NCI-H1092 (cell line): ENCODE results near the gene MARK3.

Experiments
- DNase-seq: peaks from one replicate; lab custom pipeline; 2025; lab: John Stamatoyannopoulos, UW

The MARK3 gene

DNA sequence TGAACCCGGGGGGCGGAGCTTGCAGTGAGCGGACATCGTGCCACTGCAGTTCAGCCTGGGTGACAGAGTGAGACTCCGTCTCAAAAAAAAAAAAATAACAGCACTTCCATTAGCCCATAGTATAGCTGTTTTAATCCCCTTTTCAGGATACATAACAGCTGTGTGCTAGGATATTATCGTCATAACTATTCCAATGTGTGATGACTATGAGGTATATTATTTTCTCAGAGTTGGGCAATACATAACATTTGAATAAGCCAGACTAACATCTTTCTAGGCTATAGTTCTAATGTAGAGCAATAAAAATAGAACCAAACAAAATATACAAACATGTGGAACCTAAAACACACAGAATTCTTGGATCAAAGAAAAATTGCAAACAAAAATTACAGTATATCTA lies 57.1 kb downstream of the MARK3 start:
- DNase-seq = no peak

GRCh38 chr14:103443111-103443510 lies 57.9 kb downstream of the MARK3 start:
- no peak for DNase-seq

DNA sequence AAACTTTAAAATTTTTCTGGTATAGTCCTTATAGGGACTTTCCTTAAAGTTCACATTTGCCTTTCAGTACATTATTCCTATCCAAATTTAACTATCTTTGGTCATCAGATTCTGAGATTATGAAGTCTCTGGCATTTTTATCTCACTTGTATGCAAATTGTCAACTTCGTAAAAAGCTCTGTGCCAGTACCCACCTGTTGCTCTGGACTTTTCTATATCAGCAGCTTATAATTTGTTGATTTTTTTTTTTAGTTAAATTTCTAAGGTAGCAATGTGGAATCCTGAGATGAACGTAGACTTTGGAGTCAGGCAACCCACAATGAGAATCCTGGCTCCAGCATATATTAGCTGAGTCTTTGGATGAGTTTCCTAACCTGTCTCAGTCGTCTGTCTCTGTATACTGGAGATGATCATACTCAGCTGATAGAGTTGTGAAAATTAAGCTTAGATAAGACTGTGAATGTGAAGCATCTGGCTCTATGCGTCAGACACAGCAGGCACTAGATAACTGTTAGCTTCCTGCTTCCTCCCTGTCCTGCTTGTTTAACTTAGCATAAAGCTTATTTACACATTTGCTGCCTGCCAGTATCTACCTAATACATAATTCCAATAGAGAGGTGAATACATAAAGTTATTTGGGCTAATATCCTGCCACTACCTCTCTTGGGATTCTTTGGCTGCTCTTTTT lies 59.8 kb downstream of the MARK3 start:
- DNase-seq = no peak

GRCh38 chr14:103445806-103446205 lies 60.6 kb downstream of the MARK3 start:
- no peak for DNase-seq

- DNase-seq = no peak
Measured at GRCh38 chr14:103448097-103448496, 62.9 kb downstream of the MARK3 start.

DNA sequence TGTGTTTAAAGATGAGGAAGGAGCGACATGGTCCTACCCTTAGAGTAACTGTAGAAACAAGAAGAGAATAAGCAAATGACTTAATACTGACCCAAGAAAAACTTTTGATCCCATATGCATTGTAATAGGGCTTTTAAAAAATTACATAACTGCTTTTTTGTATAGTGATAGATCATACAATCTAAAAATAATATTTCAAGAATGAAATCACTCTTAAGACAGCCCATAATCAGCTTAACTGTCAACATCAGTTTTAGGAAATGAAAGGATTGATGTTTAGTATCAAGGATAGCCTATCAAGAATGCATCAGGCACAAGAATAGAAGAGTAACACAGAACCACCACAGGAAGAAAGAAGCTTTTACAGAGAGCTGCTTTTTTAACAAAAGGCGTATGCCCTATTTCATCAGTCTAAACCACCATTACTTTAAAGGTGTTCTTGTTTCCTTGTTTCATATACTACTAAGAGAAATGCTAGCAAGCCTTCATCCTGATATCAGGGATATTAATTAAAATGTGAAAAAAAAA lies 64.5 kb downstream of the MARK3 start:
- no peak for DNase-seq

DNA sequence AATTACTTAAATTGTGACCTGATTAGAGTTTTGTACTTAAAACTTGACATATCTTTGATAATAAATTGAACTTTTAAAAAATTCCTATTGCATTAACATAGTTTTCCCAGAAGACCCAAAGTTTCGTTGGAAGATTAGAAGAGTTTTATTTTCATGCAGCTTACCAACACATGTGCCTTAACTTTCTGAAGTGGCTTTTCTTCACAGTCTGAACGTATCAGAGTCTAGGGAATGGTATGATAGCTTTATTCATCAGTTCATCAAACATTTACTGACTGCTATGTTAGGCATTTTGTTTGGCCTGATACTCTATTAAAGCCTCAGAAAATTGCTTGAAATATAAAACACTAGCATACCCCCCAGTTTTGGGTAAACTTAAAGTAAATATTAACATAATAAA lies 65.2 kb downstream of the MARK3 start:
- DNase-seq = no peak

DNA sequence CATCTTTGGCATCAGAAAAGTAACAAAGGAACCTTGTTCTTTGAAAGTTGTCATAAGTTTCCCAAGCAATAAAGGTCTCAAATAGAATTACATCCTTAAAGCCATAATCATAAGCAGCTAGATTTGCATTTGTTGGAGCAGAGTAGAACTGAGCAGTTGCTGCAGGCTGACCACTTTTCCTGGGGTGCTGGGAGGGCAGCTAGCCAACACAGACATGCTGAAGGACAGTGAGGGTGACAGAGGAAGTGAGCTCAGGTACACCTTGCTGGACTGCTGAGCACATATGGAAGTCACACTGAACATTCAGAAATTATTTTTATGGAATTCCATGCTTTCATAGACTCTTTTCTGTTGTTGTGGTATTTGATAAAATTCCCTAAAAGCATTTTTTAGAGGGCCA lies 66.2 kb downstream of the MARK3 start:
- DNase-seq = no peak

DNA sequence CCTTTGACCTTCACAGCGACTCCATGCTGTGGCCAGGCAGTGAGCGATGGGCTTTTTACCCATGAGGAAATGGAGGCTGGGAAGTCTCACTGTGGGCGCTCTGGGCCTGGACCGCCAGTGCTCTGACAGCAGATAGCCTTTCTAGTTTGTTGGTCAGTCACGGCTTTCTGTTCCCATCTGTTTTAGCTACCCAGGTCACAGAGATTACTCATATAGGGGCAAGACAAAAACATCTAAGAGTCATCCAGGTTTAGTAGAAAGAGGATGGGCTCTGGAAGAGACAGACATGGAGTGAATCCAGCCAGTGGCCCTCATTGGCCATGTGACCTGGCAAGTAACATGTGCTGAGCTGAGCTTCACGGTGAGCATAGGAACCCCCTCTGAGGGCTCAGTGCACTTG lies 68.6 kb downstream of the MARK3 start:
- DNase-seq = no peak

DNA sequence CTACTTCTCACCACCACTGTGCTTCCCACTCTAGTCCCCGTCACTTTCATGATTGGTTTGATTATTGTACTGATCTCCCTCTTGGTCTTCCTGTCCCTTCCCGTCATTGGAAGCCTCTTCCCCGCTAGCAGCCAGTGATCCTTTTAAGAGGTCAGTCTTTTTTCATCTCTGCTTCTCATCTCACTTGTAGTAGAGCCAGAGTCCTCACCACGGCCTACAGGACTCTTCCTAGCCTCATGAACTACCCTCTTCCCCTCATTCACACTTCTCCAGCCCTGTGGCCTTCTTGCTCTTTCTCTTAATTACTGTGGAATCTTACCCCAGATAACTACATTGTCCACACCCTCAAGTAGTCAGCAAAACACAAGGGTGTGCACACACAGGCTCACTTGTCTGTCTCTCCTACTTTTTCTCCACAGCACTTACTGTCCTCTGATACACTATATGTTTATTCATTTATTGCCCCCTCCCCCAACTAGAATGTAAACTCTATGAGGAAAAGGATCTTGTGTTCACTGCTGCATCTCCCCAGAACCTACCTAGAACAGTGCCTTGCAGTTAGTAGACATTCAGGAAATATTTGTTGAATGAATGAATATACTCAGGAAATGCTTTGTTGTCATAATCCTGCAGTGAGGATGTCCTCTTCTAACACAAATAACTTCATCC lies 71.1 kb downstream of the MARK3 start:
- no peak for DNase-seq

- no peak for DNase-seq
Measured at GRCh38 chr14:103460415-103460814, 75.2 kb downstream of the MARK3 start.

DNA sequence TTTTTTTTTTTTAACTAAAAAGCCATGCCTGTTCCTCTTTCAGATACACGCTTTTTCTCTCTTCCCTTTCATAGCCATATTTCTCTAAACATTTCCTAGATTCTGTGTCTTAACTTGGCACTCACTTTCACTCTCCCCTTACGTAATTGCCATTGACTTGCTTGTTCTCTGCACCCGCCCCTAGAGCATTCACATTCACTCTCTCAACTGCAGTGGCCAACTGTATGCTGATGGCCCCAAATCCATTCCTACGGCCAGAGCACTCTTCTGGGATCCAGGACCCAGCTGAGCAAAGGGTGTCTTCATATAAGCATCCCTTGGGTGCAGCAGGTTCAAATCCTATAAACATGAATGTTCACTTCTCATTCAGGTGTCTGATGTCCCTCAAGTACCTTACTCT lies 77.9 kb downstream of the MARK3 start:
- DNase-seq = no peak

DNA sequence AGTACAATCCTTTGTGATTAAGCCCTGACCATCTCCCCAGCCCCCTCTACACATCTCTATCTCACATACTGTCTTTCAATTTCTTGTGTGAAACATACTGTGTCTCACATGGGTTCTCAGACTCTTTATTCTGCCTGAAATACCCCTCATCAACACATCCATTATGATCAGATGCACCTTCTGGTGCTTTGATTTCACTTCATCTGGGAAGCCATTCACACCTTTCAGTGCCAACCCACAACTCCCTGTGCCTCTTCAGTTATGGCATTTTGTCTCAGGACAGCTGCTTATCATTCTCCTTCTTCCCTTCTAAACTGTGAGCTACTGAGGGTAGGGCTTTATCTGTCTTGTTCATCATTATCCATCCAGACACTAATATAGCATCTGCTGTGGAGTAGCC lies 78.6 kb downstream of the MARK3 start:
- DNase-seq = no peak

- DNase-seq = no peak
Measured at GRCh38 chr14:103472939-103473338, 87.7 kb downstream of the MARK3 start.

DNA sequence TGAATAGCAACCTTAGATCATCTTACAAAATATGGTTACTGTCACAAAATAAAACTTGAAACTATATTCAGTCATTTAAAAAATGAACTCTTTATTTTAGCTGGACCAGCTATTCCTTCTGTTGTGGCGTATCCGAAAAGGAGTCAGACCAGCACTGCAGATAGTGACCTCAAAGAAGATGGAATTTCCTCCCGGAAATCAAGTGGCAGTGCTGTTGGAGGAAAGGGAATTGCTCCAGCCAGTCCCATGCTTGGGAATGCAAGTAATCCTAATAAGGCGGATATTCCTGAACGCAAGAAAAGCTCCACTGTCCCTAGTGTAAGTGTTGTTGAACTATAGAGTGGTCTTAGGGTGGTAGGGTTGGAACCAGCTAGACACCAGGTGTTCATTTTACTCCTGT lies 89.7 kb downstream of the MARK3 start:
- no peak for DNase-seq

DNA sequence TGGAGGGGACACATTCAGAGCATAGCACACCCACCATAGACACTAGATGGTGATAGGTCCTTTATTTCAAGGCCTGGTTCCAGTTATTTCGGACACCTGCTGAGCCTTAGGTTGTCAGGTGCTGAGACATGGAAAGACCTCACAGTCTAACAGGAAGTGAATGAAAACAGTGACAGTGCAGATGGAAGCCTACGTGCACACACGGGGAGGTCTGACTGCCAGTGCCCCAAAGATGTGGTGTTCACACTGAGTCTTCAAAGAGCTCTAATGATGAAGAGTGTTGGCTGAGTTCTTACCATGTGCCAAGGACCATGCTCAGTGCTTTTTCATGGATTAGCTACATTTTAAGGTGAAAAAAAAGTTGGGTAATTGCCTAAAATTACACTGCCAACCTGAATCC lies 90.8 kb downstream of the MARK3 start:
- no peak for DNase-seq

- DNase-seq = no peak
Measured at GRCh38 chr14:103476631-103477030, 91.4 kb downstream of the MARK3 start.

DNA sequence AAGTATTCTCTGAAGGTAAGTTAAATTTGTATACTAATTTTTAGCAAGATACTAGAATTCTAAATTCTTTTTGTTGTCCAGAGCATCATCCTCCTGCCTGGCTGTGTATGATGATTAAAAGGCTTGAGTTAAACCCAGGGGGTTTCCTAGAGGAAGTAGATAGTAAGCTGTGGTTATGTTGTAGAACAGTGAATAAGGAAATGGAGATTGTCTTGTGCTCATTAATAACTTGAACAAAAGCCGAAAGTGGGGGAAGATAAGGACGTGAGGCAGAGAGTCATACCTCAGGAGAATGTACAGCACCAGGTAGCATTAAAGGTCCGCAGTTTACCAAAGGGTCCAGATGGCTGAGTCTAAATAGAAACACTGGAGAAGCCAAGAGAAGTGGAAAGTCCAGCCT lies 95.4 kb downstream of the MARK3 start:
- no peak for DNase-seq

DNA sequence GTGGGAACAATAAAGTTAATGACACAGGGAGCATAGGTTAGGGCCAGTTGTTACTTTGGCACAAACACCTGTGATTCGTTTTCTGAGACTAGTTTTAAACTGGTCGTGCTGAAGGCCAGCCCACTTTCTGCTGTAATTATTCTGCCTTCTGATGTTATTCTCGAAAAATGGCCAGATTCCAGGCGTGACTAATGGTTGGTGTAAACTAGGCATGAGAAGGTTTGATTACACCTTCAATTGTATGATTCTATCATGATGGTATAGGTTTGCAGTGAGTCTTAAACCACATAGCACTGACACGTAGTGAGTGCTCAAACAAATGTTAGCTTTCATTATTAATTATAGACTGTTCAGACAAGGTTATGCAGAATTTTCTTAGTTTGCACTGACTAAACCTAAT lies 98.4 kb downstream of the MARK3 start:
- no peak for DNase-seq

- no peak for DNase-seq
Measured at GRCh38 chr14:103485504-103485903, 100.3 kb downstream of the MARK3 start.

DNA sequence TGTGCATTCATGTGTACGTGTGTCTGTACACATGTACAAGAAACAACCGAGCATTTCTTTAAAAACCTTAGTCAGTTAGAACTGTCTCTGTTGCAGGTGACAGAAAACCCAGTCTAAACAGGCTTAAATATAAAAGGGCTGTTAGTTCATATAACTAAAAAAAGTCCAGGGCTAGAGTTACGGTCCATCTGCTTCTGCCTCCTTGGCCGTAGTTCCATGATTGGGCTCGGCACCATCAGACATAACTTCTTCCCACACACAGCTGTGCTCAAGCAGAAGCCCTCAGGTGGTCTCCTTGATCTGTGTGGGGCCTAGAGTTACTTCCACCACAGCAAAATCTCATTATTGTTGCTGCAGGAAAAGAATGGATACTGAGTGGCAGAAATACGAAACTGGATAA lies 102.9 kb downstream of the MARK3 start:
- no peak for DNase-seq

- no peak for DNase-seq
Measured at GRCh38 chr14:103488960-103489359, 103.7 kb downstream of the MARK3 start.

DNA sequence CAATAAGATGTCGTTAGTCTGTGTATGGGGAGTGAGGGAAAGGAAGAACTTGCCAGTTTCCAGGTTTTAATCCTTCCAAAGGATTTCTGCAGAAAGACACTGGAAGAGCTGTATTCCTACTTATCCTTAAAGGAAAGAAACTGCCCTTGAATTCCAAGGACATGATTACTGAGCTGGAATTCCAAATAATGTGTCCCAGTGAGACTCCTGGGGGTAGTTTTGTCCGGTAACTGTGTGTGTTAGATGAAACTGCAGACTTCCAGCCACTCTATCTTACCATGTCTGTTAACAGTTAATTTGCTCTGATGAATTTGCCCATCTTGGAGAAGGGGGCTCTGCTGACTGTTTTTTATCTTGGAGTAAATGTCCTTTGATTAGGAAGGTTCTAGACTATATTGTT lies 104.4 kb downstream of the MARK3 start:
- no peak for DNase-seq

DNA sequence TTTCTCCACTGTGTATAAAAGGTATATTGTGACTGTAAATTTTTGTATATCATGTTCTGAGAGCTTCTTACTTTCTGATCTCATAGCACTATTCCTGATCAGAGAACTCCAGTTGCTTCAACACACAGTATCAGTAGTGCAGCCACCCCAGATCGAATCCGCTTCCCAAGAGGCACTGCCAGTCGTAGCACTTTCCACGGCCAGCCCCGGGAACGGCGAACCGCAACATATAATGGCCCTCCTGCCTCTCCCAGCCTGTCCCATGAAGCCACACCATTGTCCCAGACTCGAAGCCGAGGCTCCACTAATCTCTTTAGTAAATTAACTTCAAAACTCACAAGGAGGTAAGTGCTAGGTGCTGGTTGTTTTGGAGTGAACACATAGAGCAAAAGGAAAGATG lies 106.5 kb downstream of the MARK3 start:
- DNase-seq = no peak
